Epithelial cell of esophagus (primary cell): ENCODE data around the gene TCP11L2.

ENCODE experiments used
- DNase-seq: peaks from one replicate; pipeline ENCODE4 v3.0.0; 2010; ENCODE audit warnings: low read depth
- H3K4me3 ChIP-seq: 2 replicates; pipeline ENCODE4 v1.5.1; 2011; ENCODE audit warnings: mild to moderate bottlenecking, low read length, control low read depth
- CTCF ChIP-seq: IDR thresholded peaks from 2 replicates; pipeline ENCODE4 v1.5.1; 2011; ENCODE audit warnings: low read depth, mild to moderate bottlenecking, low read length, control low read depth, inconsistent platforms; ENCODE audit not compliant: insufficient read depth; ENCODE audit errors: missing control alignments

The TCP11L2 gene

DNA sequence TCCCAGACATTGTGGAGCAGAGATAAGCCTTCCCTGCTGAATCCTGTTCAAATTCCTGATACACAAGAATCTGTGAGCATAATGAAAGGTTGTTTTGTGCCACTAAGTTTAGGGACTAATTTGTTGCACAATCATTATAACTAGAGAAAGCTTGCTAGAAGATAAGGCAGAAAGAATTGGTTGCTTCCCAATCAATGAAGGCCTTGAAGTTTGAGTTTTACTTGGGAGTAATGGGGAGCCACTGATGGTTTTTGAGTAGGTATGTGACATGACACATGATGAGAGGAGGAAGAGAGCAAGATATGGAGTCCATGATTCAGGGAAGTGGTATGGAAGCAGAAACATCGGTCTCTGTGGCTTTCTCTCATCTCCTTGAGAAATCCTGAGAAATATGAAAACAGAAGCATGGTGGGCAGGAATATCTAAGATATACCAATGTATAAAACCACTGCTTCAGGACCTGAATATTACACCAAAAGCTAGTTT, 13.3 kb upstream of the TCP11L2 start:
- H3K4me3 ChIP-seq, result no peak overlapping the region
- no peak for TF ChIP-seq CTCF
- peak; percentile 49 for DNase-seq

DNA sequence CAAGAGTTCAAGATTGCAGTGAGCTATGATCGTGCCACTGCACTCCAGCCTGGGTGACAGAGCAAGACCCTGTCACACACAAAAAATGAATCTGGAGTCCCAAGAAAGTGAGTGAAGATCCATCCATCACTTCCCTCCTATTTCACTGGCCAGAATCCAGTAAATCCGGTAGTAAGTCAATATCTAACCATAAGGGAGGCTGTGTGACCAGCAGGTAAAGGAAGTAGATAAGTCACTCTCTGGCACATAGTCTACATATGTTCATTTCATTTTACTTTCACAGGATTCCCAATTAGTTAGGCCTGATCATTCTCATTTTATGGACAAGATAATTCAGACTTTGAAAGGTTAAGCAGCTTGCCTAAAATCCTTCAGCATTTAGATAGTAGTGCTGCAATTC, 11.9 kb upstream of the TCP11L2 start:
- TF ChIP-seq CTCF, result no peak
- H3K4me3 ChIP-seq, result no peak overlapping the region
- no peak for DNase-seq

DNA sequence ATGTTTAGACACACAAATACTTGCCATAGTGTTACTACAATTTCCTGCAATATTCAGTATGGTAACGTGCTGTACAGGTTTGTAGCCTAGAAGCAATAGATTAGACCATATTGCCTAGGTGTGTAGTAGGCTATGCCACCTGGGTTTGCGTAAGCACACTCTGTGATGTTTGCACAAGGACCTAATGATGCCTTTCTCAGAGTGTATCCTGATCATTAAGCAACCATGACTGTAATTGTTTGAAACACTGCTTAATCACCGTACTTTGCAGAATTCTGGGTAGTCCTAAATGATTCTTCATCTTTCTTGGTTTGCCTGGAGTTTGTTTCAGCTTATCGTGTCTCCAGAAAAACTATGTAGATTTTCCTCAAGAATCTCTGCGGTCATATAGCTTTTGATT, 11.2 kb upstream of the TCP11L2 start:
- H3K4me3 ChIP-seq, result no peak overlapping the region
- no peak for TF ChIP-seq CTCF
- DNase-seq, result peak; percentile 83

DNA sequence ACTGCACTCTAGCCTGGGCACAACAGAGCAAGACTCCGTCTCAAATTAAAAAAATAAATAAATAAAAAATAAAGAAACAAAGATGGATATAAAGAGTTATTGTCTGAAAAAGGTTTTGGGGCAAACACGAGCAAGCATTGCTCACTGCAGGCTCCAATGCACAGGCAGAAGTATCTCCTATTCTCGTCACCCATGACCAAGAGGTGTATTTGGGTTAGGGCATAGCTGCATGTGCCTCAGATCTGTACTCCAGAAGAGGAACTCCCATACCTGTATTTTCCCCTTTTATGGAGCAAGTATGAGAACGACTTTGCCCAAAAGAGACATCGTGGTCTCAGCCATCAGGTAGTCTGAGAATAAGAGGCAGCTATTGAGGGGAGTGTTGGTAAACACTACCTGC, 10.2 kb upstream of the TCP11L2 start:
- no peak for TF ChIP-seq CTCF
- DNase-seq, result no peak
- no peak overlapping the region for H3K4me3 ChIP-seq

- H3K4me3 ChIP-seq, result no peak overlapping the region
- DNase-seq, result peak; percentile 92
- TF ChIP-seq CTCF, result no peak
Observed at GRCh38 chr12:106296179-106296877, 6.2 kb upstream of the TCP11L2 start.

DNA sequence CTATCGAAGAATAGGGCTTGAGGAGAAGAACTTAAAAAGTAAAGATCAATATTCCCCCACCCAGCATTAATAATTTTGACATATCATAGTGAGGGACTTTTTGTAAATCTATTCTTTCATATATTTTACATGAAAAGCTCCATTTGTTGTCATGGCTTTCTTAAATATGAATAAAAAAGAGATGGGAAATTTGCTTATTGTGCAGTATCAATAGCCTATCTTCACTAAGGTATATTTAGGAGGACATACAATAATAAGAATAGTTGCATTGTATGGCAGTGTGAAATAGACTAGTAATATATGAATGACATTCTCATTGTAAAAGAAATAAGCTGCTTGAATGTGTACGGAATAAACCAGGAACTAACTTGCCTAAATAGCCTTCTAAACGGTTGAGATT, 5.5 kb upstream of the TCP11L2 start:
- TF ChIP-seq CTCF, result no peak
- H3K4me3 ChIP-seq, result no peak overlapping the region
- no peak for DNase-seq

DNA sequence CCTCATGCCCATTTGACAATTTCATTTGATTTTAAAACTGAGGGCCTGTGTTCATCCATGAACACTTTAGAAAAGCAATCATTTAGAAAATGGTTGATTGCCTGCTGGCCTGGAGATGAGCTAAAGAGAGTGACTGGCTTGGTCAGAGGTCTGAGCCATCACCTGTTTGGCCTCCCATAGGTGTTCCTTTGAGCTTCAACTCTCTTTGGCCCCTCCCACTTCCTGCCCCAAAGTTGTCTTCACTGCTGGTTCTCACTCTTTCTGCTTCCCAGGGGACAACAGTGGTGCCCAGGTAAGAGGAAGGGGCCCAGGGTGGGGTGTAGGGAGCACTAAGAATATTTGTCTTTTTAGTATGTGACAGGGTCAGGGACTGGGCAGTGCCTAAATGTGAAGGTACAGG, 4.9 kb upstream of the TCP11L2 start:
- TF ChIP-seq CTCF, result no peak
- no peak for DNase-seq
- H3K4me3 ChIP-seq, result no peak overlapping the region
